CD4-positive, alpha-beta T cell (primary cell): Measurements from ENCODE around the gene GPR155. TPM values are rescaled to one million over a fixed set of nuclear protein-coding genes. Genes with fewer than 3 reads are reported as not detected.

Experiments
- ATAC-seq: fragments of 200-7000 bp; cut with Tn5 transposase; one replicate; pipeline ENCODE4 v1.10.0; 2022; ENCODE audit warnings: mild to moderate bottlenecking; ENCODE audit not compliant: poor library complexity
- CTCF ChIA-PET: fragments of 350-600 bp; sonication (Branson Sonifier 250); formaldehyde crosslinking; loops from one replicate; lab custom pipeline; 2021; ENCODE audit warnings: antibody characterized with exemption, inconsistent platforms; lab: Charles Lee
- POLR2A ChIA-PET: fragments of 350-600 bp; sonication (Branson Sonifier 250); formaldehyde crosslinking; loops from one replicate; lab custom pipeline; 2021; ENCODE audit warnings: antibody characterized with exemption, inconsistent platforms; lab: Charles Lee
- DNase-seq, 14 experiments: peaks; one replicate each; pipeline ENCODE4 v3.0.0-alpha.2; 2013 to 2020; ENCODE audit warnings: mixed read lengths in 2 of 14
- H3K27ac ChIP-seq, 2 donors: one replicate each; pipeline versions ENCODE4 v1.5.1 to v1.7.0; 2013; ENCODE audit warnings: low read length in 2 of 2, low read depth in 1 of 2, mild to moderate bottlenecking in 1 of 2
- H3K27me3 ChIP-seq, 2 experiments: 1 replicate in 1 of 2; 2 replicates in 1 of 2; pipeline versions ENCODE4 v1.6.1 to v1.7.0; 2013; ENCODE audit warnings: low read length in 2 of 2, control low read depth in 1 of 2, mild to moderate bottlenecking in 1 of 2, moderate library complexity in 1 of 2; ENCODE audit not compliant: insufficient read depth in 2 of 2, control insufficient read depth in 1 of 2
- H3K36me3 ChIP-seq: one replicate; pipeline ENCODE4 v1.6.1; 2013; ENCODE audit warnings: low read length, control low read depth; ENCODE audit not compliant: insufficient read depth
- H3K4me1 ChIP-seq: one replicate; pipeline ENCODE4 v1.6.1; 2013; ENCODE audit warnings: low read length, control low read depth; ENCODE audit not compliant: insufficient read depth
- H3K4me3 ChIP-seq: one replicate; pipeline ENCODE4 v1.5.1; 2013; ENCODE audit warnings: mild to moderate bottlenecking, low read length, moderate library complexity
- H3K9me3 ChIP-seq, 2 experiments: 1 replicate in 1 of 2; 2 replicates in 1 of 2; pipeline versions ENCODE4 v1.6.1 to v1.7.0; 2013; ENCODE audit warnings: low read length in 2 of 2, mild to moderate bottlenecking in 2 of 2, control low read depth in 1 of 2, moderate library complexity in 1 of 2; ENCODE audit not compliant: control insufficient read depth in 1 of 2, insufficient read depth in 1 of 2
- H3K27ac Mint-ChIP-seq: one replicate; pipeline ENCODE4 v1.8.0; 2020; ENCODE audit warnings: mixed read lengths
- H3K27me3 Mint-ChIP-seq: one replicate; pipeline ENCODE4 v1.8.0; 2021; ENCODE audit warnings: mixed read lengths
- H3K36me3 Mint-ChIP-seq: one replicate; pipeline ENCODE4 v1.8.0; 2021; ENCODE audit warnings: low read depth, mixed read lengths
- H3K4me1 Mint-ChIP-seq: one replicate; pipeline ENCODE4 v1.8.0; 2021; ENCODE audit warnings: low read depth, mixed read lengths
- H3K4me3 Mint-ChIP-seq: one replicate; pipeline ENCODE4 v1.8.0; 2020; ENCODE audit warnings: mild to moderate bottlenecking, mixed read lengths
- H3K9me3 Mint-ChIP-seq: one replicate; pipeline ENCODE4 v1.8.0; 2020; ENCODE audit warnings: mixed read lengths
- intact Hi-C, 2 experiments: fragments of 100-400 bp; cut with DNase I in 1 of 2; cut with micrococcal nuclease in 1 of 2; formaldehyde crosslinking; loops; one replicate each; pipeline versions ENCODE4 v1.15.1 to v1.9.0; 2023 to 2025; cut with DNase I, micrococcal nuclease
- total RNA-seq, 174 experiments: library from RNA in 2 of 174; stranded (reverse) in 2 of 174; gene quantifications; one replicate each; pipeline ENCODE4 v1.2.3 and lab custom pipeline; 2021 to 2026
- TF ChIP-seq, protein P1 (sequence below): fragments of 200-600 bp; IDR thresholded peaks from one replicate; pipeline ENCODE4 v1.8.0; 2022; ENCODE audit warnings: antibody characterized with exemption, mild to moderate bottlenecking

The GPR155 gene
- total RNA-seq, 2 experiments from 2014 or later, result 8.3 to 9.0 TPM

DNA sequence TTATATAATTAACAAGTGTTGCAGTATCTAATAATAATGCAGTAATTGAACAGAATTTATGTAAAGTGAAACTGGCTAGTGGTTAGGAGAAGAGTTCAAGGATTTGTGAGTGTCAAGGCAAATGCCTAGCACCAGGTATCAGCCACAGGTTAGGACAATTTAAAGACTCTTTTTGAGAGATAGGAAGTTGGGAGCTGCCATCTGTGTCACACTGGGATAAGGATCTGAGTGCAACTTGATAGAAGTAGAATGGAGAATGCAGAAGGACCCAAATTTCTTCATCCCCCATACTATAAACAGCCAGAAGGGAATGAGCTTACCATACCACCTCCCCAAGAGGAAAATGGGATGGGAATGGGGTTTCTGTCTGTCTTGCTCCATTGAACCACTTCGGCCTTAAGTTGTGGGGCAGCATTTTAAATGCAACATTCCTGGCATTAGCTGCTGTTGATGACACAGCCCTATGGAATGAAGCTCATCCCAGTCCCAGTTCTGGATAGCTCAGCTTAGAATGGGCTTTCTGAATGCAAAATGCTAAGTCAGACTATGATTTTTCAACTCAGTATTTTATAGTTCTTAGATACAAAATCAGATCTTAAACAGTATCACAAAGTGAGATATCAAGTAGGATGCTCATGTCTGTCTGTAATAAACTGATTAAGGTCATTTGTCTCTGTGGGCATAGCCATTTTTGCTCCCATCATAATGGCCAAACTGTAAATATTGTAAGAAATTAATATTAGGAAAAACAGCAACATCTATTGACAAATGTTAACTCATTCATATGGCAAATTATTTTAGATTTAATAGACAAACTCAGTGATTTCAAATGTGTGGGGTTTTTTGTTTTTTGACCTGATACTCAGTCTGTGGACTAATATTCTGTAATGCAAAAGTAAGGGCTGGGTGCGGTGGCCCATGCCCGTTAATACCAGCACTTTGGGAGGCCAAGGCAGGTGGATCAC lies 44.0 kb downstream of the GPR155 start:
- POLR2A ChIA-PET, result no interaction called here
- no peak overlapping the region for H3K4me3 ChIP-seq
- H3K27ac Mint-ChIP-seq, result no peak overlapping the region
- H3K9me3 Mint-ChIP-seq, result no peaks in the 10 kb centered on the region
- DNase-seq, result no peak
- ATAC-seq, result no peak
- TF ChIP-seq, protein P1, sequence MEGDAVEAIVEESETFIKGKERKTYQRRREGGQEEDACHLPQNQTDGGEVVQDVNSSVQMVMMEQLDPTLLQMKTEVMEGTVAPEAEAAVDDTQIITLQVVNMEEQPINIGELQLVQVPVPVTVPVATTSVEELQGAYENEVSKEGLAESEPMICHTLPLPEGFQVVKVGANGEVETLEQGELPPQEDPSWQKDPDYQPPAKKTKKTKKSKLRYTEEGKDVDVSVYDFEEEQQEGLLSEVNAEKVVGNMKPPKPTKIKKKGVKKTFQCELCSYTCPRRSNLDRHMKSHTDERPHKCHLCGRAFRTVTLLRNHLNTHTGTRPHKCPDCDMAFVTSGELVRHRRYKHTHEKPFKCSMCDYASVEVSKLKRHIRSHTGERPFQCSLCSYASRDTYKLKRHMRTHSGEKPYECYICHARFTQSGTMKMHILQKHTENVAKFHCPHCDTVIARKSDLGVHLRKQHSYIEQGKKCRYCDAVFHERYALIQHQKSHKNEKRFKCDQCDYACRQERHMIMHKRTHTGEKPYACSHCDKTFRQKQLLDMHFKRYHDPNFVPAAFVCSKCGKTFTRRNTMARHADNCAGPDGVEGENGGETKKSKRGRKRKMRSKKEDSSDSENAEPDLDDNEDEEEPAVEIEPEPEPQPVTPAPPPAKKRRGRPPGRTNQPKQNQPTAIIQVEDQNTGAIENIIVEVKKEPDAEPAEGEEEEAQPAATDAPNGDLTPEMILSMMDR, result no peak
- H3K36me3 ChIP-seq, result peaks cover 73% of the 10 kb centered on the region
- H3K36me3 Mint-ChIP-seq, result peaks cover 78% of the 10 kb centered on the region
- CTCF ChIA-PET, result no interaction called here
- H3K4me1 Mint-ChIP-seq, result no peaks in the 10 kb centered on the region
- intact Hi-C loops, result loop anchor here in 1 of 2 experiments (10.0 kb wide), 1 partner anchor 1038 kb away; no protein-coding TSS in a partner anchor
- H3K27me3 Mint-ChIP-seq, result no peaks in the 10 kb centered on the region
- H3K9me3 ChIP-seq, result no peaks in the 10 kb centered on the region
- no peaks in the 10 kb centered on the region for H3K4me1 ChIP-seq
- no peaks in the 10 kb centered on the region for H3K27me3 ChIP-seq
- H3K4me3 Mint-ChIP-seq, result no peak overlapping the region
- H3K27ac ChIP-seq, result no peak overlapping the region

DNA sequence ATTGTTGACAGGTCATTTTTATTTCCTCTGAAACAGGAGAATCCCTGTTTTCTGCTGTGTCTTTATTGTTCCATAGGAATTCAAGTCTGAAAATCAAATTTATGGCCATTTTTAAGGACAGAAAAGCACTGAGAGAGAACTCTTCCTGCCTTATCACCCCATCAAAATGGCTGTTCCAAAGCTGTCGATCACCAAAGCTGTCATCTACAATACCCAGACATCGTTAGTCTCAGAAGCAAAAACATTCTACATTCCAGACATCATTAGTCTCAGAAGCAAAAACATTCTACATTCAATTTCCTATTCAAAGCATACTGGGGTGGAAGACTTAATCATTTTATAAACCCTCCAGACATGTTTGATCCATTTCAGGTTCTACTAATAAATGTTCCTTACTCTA lies 46.9 kb downstream of the GPR155 start:
- Histone ChIP-seq H3K36me3 (peaks cover 72% of the 10 kb centered on the region), H3K27me3 (no peaks in the 10 kb centered on the region), H3K4me1 (no peaks in the 10 kb centered on the region), H3K4me3 (no peak overlapping the region), H3K27ac (no peak overlapping the region), H3K9me3 (no peaks in the 10 kb centered on the region)
- no peak overlapping the region for H3K27ac Mint-ChIP-seq
- TF ChIP-seq, protein P1, result no peak
- ATAC-seq (no peak), DNase-seq (no peak)
- H3K27me3 Mint-ChIP-seq, result no peaks in the 10 kb centered on the region
- peaks cover 77% of the 10 kb centered on the region for H3K36me3 Mint-ChIP-seq
- CTCF ChIA-PET, result no interaction called here
- POLR2A ChIA-PET, result no interaction called here
- H3K4me1 Mint-ChIP-seq, result no peaks in the 10 kb centered on the region
- intact Hi-C loops, result loop anchor here in 1 of 2 experiments (10.0 kb wide), 1 partner anchor 1035 kb away; no protein-coding TSS in a partner anchor
- H3K4me3 Mint-ChIP-seq, result no peak overlapping the region
- no peaks in the 10 kb centered on the region for H3K9me3 Mint-ChIP-seq

DNA sequence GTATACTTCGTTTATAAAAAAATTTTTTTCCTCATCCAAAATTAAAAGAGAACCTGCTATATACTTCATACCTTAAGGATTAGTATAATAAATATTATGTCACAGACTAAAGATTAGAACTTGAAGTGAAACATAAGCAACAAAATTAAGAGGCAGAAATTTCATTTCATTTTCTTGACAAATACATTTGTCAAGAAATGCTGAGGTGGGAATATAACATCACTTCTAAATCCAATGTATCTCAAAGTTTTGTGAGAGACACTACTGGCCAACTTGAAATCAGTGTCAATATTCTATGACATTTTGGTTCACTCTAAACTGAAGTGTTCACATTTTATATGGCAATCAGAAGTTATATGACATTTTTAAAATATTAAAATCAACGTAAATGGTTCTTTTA lies 47.5 kb downstream of the GPR155 start:
- H3K9me3 Mint-ChIP-seq, result no peaks in the 10 kb centered on the region
- no peak overlapping the region for H3K27ac Mint-ChIP-seq
- TF ChIP-seq, protein P1, result no peak
- H3K9me3 ChIP-seq, result no peaks in the 10 kb centered on the region
- H3K4me3 Mint-ChIP-seq, result no peak overlapping the region
- H3K4me1 Mint-ChIP-seq, result no peaks in the 10 kb centered on the region
- H3K36me3 Mint-ChIP-seq, result peaks cover 77% of the 10 kb centered on the region
- H3K4me1 ChIP-seq, result no peaks in the 10 kb centered on the region
- ATAC-seq (no peak), DNase-seq (no peak)
- intact Hi-C loops, result no loop called here
- no peak overlapping the region for H3K27ac ChIP-seq
- peaks cover 66% of the 10 kb centered on the region for H3K36me3 ChIP-seq
- H3K27me3 Mint-ChIP-seq, result no peaks in the 10 kb centered on the region
- no peaks in the 10 kb centered on the region for H3K27me3 ChIP-seq
- POLR2A ChIA-PET, result no interaction called here
- H3K4me3 ChIP-seq, result no peak overlapping the region
- CTCF ChIA-PET, result no interaction called here
